CD4-positive, alpha-beta T cell treated with Interleukin-15 for 1 hour (primary cell): ENCODE data around the gene APOL4.
"Not testable (repeated sequence)": the region's sequence is repeated elsewhere in the genome, so short reads cannot be mapped to it uniquely, and the experiment has no call there.

Source experiments
- DNase-seq: peaks from one replicate; pipeline ENCODE4 v3.0.0-alpha.2; 2020

The APOL4 gene

GRCh38 chr22:36229649-36230048, 28.0 kb upstream of the APOL4 start:
- DNase-seq = not testable (repeated sequence)

- DNase-seq = no peak
Measured at GRCh38 chr22:36228944-36229343, 27.3 kb upstream of the APOL4 start.

- not testable (repeated sequence) for DNase-seq
Measured at GRCh38 chr22:36228369-36228768, 26.8 kb upstream of the APOL4 start.

- DNase-seq = no peak
Measured at GRCh38 chr22:36227806-36228205, 26.2 kb upstream of the APOL4 start.

- DNase-seq = no peak
Measured at GRCh38 chr22:36227396-36227795, 25.8 kb upstream of the APOL4 start.

GRCh38 chr22:36226189-36226588, 24.6 kb upstream of the APOL4 start:
- DNase-seq = no peak

GRCh38 chr22:36225333-36225922, 23.8 kb upstream of the APOL4 start:
- DNase-seq = no peak

GRCh38 chr22:36224245-36224644, 22.6 kb upstream of the APOL4 start:
- no peak for DNase-seq

- DNase-seq = no peak
Measured at GRCh38 chr22:36223504-36223903, 21.9 kb upstream of the APOL4 start.

GRCh38 chr22:36222887-36223450, 21.4 kb upstream of the APOL4 start:
- DNase-seq = no peak

GRCh38 chr22:36221799-36222751, 20.5 kb upstream of the APOL4 start:
- DNase-seq = peak; percentile 45

GRCh38 chr22:36220451-36220921, 18.9 kb upstream of the APOL4 start:
- no peak for DNase-seq

- DNase-seq = no peak
Measured at GRCh38 chr22:36218648-36219193, 17.1 kb upstream of the APOL4 start.

GRCh38 chr22:36215981-36216380, 14.4 kb upstream of the APOL4 start:
- no peak for DNase-seq

- no peak for DNase-seq
Measured at GRCh38 chr22:36213586-36213985, 12.0 kb upstream of the APOL4 start.

GRCh38 chr22:36212901-36213300, 11.3 kb upstream of the APOL4 start:
- no peak for DNase-seq

GRCh38 chr22:36211237-36211861, 9.7 kb upstream of the APOL4 start:
- DNase-seq = no peak

GRCh38 chr22:36210224-36210623, 8.6 kb upstream of the APOL4 start:
- DNase-seq = no peak

GRCh38 chr22:36209488-36209908, 7.9 kb upstream of the APOL4 start:
- DNase-seq = not testable (repeated sequence)

GRCh38 chr22:36208914-36209313, 7.3 kb upstream of the APOL4 start:
- DNase-seq = no peak

- no peak for DNase-seq
Measured at GRCh38 chr22:36208162-36208765, 6.7 kb upstream of the APOL4 start.

- DNase-seq = no peak
Measured at GRCh38 chr22:36206255-36206654, 4.6 kb upstream of the APOL4 start.

- not testable (repeated sequence) for DNase-seq
Measured at GRCh38 chr22:36205573-36205972, 4.0 kb upstream of the APOL4 start.
